Raji (cell line): ENCODE measurements around the gene LRRTM2.

Experiments used
- POLR2A ChIP-seq: IDR thresholded peaks from 2 replicates; pipeline ENCODE4 v1.6.1; 2011; ENCODE audit warnings: low read depth, low read length, control low read depth; ENCODE audit not compliant: insufficient read depth

Gene LRRTM2

GRCh38 chr5:138895918-138896317 is 20.8 kb upstream of the LRRTM2 start:
- TF ChIP-seq POLR2A, result no peak

GRCh38 chr5:138890644-138891043 is 15.5 kb upstream of the LRRTM2 start:
- TF ChIP-seq POLR2A, result no peak

- no peak for TF ChIP-seq POLR2A
These were observed 14.9 kb upstream of the LRRTM2 start for GRCh38 chr5:138889994-138890393.

GRCh38 chr5:138884554-138884953 is 9.4 kb upstream of the LRRTM2 start:
- no peak for TF ChIP-seq POLR2A

- TF ChIP-seq POLR2A, result no peak
These were observed 9.0 kb upstream of the LRRTM2 start for GRCh38 chr5:138884094-138884493.

- TF ChIP-seq POLR2A, result no peak
These were observed 8.1 kb upstream of the LRRTM2 start for GRCh38 chr5:138883211-138883610.

- no peak for TF ChIP-seq POLR2A
These were observed 3.5 kb upstream of the LRRTM2 start for GRCh38 chr5:138878437-138879235.

- no peak for TF ChIP-seq POLR2A
These were observed 1.7 kb upstream of the LRRTM2 start for GRCh38 chr5:138876811-138877210.

- TF ChIP-seq POLR2A, result no peak
These were observed 811 bp upstream of the LRRTM2 start for GRCh38 chr5:138875946-138876345.

GRCh38 chr5:138875552-138875875 is 379 bp upstream of the LRRTM2 start:
- TF ChIP-seq POLR2A, result no peak

GRCh38 chr5:138874241-138874640 is 894 bp downstream of the LRRTM2 start:
- no peak for TF ChIP-seq POLR2A

GRCh38 chr5:138873466-138874221 is 1.5 kb downstream of the LRRTM2 start:
- TF ChIP-seq POLR2A, result no peak

- no peak for TF ChIP-seq POLR2A
These were observed 2.2 kb downstream of the LRRTM2 start for GRCh38 chr5:138872841-138873465.

GRCh38 chr5:138870611-138871010 is 4.5 kb downstream of the LRRTM2 start:
- no peak for TF ChIP-seq POLR2A

- no peak for TF ChIP-seq POLR2A
These were observed 5.2 kb downstream of the LRRTM2 start for GRCh38 chr5:138869763-138870500.

- no peak for TF ChIP-seq POLR2A
These were observed 6.1 kb downstream of the LRRTM2 start for GRCh38 chr5:138869038-138869437.

GRCh38 chr5:138867011-138867410 is 8.1 kb downstream of the LRRTM2 start:
- no peak for TF ChIP-seq POLR2A
